Skeletal muscle tissue (tissue), 4 donors: Measurements from ENCODE around the gene SNX12. TPM values are rescaled to one million over a fixed set of nuclear protein-coding genes. Genes with fewer than 3 reads are reported as not detected.

ENCODE experiments used
- H3K27ac ChIP-seq: one replicate; pipeline ENCODE4 v1.7.0; 2013; ENCODE audit warnings: mild to moderate bottlenecking, low read depth, low read length, inconsistent platforms
- H3K27me3 ChIP-seq, 3 donors: one replicate each; pipeline ENCODE4 v1.7.0; 2013; ENCODE audit warnings: low read length in 3 of 3; ENCODE audit not compliant: control insufficient read depth in 3 of 3, insufficient read depth in 3 of 3
- H3K36me3 ChIP-seq, 3 donors: one replicate each; pipeline ENCODE4 v1.7.0; 2013; ENCODE audit warnings: low read length in 3 of 3; ENCODE audit not compliant: control insufficient read depth in 3 of 3, insufficient read depth in 3 of 3
- H3K4me1 ChIP-seq, 3 donors: one replicate each; pipeline ENCODE4 v1.7.0; 2013; ENCODE audit warnings: low read length in 3 of 3, mild to moderate bottlenecking in 3 of 3; ENCODE audit not compliant: control insufficient read depth in 3 of 3, insufficient read depth in 3 of 3
- H3K4me3 ChIP-seq, 3 donors: one replicate each; pipeline ENCODE4 v1.7.0; 2013; ENCODE audit warnings: low read length in 3 of 3
- H3K9ac ChIP-seq, 3 donors: one replicate each; pipeline ENCODE4 v1.7.0; 2013; ENCODE audit warnings: low read length in 3 of 3, mild to moderate bottlenecking in 3 of 3, moderate library complexity in 2 of 3, low read depth in 1 of 3
- H3K9me3 ChIP-seq, 3 donors: one replicate each; pipeline ENCODE4 v1.7.0; 2013; ENCODE audit warnings: low read length in 3 of 3; ENCODE audit not compliant: control insufficient read depth in 3 of 3
- total RNA-seq: library from RNA; depleted of rRNA; stranded (reverse); fragments of >200 nt; gene quantifications from one replicate; pipeline ENCODE4 v1.2.3, GENCODE V29; 2014
- donor health status: Osteomylitis.

Gene SNX12
- total RNA-seq, result 37.6 TPM

GRCh38 chrX:71068044-71068918 is at the start of gene SNX12:
SNX12 (minus strand) TSS chrX:71068334; CDS start chrX:71068306, 28 bp downstream.
- Histone ChIP-seq H3K9ac (peak within 1 kb of the TSS; percentile 77 to 86 (median 81)), H3K9me3 (no peaks in the 10 kb centered on the region), H3K27me3 (peaks cover 0 to 3% (median 0%) of the 10 kb centered on the region in 3 donors), H3K4me1 (peaks cover 4 to 10% (median 5%) of the 10 kb centered on the region in 3 donors), H3K4me3 (peak within 1 kb of the TSS; percentile 81 to 94 (median 84)), H3K36me3 (no peaks in the 10 kb centered on the region), H3K27ac (peak within 1 kb of the TSS; percentile 82)

- Histone ChIP-seq H3K27ac (no peak overlapping the region), H3K4me3 (peak overlapping the region in 1 of 3 donors; percentile 20)
These were observed 49.2 kb upstream of the SNX12 start for GRCh38 chrX:71117358-71117757.

GRCh38 chrX:71111921-71112431 is 43.8 kb upstream of the SNX12 start:
- Histone ChIP-seq H3K27me3 (peaks cover 0 to 5% (median 0%) of the 10 kb centered on the region in 3 donors), H3K9me3 (no peaks in the 10 kb centered on the region), H3K27ac (no peak overlapping the region), H3K4me3 (no peak overlapping the region), H3K9ac (no peak overlapping the region), H3K36me3 (no peaks in the 10 kb centered on the region), H3K4me1 (no peaks in the 10 kb centered on the region)

More at GRCh38 chrX:71117358-71117757, 49.2 kb upstream of the SNX12 start:
- Histone ChIP-seq H3K9ac (no peak overlapping the region), H3K4me1 (peaks cover 6 to 13% (median 10%) of the 10 kb centered on the region in 3 donors), H3K36me3 (peaks cover 16 to 21% (median 18%) of the 10 kb centered on the region in 3 donors), H3K27me3 (no peaks in the 10 kb centered on the region), H3K9me3 (peaks cover 0 to 2% (median 0%) of the 10 kb centered on the region in 3 donors)

- Histone ChIP-seq H3K9me3 (no peaks in the 10 kb centered on the region), H3K4me1 (no peaks in the 10 kb centered on the region), H3K36me3 (no peaks in the 10 kb centered on the region), H3K27me3 (peaks cover 0 to 5% (median 0%) of the 10 kb centered on the region in 3 donors), H3K4me3 (no peak within 1 kb of the TSS), H3K9ac (no peak within 1 kb of the TSS), H3K27ac (no peak within 1 kb of the TSS)
These were observed 43.2 kb upstream of the SNX12 start, which contains the start of gene IL2RG for GRCh38 chrX:71111141-71111843. IL2RG (minus strand) TSS chrX:71111577; CDS start chrX:71111539, 38 bp downstream.

- Histone ChIP-seq H3K9ac (no peak overlapping the region), H3K4me3 (no peak overlapping the region), H3K27ac (no peak overlapping the region), H3K9me3 (no peaks in the 10 kb centered on the region), H3K36me3 (no peaks in the 10 kb centered on the region), H3K4me1 (no peaks in the 10 kb centered on the region), H3K27me3 (peaks cover 0 to 5% (median 0%) of the 10 kb centered on the region in 3 donors)
These were observed 40.9 kb upstream of the SNX12 start for GRCh38 chrX:71109051-71109450.

DNA sequence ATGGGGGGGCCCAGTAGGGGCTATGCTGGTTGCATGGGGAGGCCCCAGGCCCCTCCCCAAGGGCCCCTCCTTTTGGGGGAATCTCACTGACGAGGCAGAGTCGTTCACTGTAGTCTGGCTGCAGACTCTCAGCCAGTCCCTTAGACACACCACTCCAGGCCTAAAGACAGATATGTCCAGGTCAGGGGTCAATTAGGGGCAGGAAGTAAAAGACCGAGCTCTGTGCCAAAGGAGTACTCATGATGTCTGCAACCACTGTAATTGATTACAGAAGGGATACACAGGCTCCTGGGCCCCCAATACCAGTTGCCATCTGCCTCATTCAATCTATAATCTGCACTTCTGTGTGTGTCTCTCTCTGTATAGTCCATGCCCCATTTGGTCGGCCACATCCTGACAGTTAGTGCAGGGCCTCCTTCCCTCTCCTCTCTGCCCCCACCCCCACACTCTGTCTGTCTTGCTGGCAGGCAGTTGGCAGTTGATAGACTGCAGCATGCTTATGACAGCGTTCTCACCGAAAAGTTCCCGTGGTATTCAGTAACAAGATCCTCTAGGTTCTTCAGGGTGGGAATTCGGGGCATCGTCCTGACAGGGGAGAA is 39.7 kb upstream of the SNX12 start:
- Histone ChIP-seq H3K9me3 (no peaks in the 10 kb centered on the region), H3K36me3 (no peaks in the 10 kb centered on the region), H3K27me3 (peaks cover 0 to 5% (median 0%) of the 10 kb centered on the region in 3 donors), H3K4me3 (no peak overlapping the region), H3K9ac (no peak overlapping the region), H3K27ac (no peak overlapping the region), H3K4me1 (no peaks in the 10 kb centered on the region)

GRCh38 chrX:71107245-71107644 is 39.1 kb upstream of the SNX12 start:
- Histone ChIP-seq H3K27me3 (peaks cover 0 to 5% (median 0%) of the 10 kb centered on the region in 3 donors), H3K4me1 (no peaks in the 10 kb centered on the region), H3K9ac (no peak overlapping the region), H3K36me3 (no peaks in the 10 kb centered on the region), H3K4me3 (no peak overlapping the region), H3K9me3 (no peaks in the 10 kb centered on the region), H3K27ac (no peak overlapping the region)

- Histone ChIP-seq H3K9me3 (no peaks in the 10 kb centered on the region), H3K4me1 (no peaks in the 10 kb centered on the region), H3K27me3 (peaks cover 0 to 5% (median 0%) of the 10 kb centered on the region in 3 donors), H3K36me3 (no peaks in the 10 kb centered on the region), H3K9ac (no peak within 1 kb of the TSS), H3K27ac (no peak within 1 kb of the TSS), H3K4me3 (no peak within 1 kb of the TSS)
These were observed 38.3 kb upstream of the SNX12 start, which contains the start of gene CXorf65 for GRCh38 chrX:71106427-71106826. CXorf65 (minus strand) TSS chrX:71106740; CDS start chrX:71106556, 184 bp downstream.

DNA sequence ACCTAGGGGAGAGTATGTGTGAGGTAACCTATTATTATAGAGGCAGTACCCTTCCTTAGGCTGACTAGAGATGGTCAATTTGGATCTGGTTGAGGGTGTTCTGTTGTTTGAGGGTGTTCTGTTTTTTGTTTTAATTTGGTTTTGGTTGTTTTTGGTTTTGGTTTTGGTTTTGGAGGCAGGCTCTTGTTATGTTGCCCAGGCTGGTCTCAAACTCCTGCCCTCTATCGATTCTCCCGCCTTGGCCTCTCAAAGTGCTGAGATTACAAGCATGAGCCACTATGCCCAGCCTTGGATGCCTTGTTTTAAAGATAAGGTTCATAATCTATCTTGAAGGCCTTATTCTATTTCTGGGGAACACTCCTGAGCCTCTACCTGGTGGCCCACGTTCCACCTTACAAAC is 37.5 kb upstream of the SNX12 start:
- H3K27ac ChIP-seq, result no peak overlapping the region
- peaks cover 0 to 2% (median 0%) of the 10 kb centered on the region in 3 donors for H3K36me3 ChIP-seq
- H3K9ac ChIP-seq, result no peak overlapping the region
- H3K4me1 ChIP-seq, result no peaks in the 10 kb centered on the region
- H3K4me3 ChIP-seq, result no peak overlapping the region
- peaks cover 0 to 4% (median 0%) of the 10 kb centered on the region in 3 donors for H3K27me3 ChIP-seq
- H3K9me3 ChIP-seq, result no peaks in the 10 kb centered on the region
